Esophagus squamous epithelium (tissue), 5 donors: ENCODE results near the gene TMEM30B. TPM values are rescaled to one million over a fixed set of nuclear protein-coding genes. Genes with fewer than 3 reads are reported as not detected.

ENCODE experiments used
- DNase-seq: peaks from one replicate; lab custom pipeline; 2025; lab: John Stamatoyannopoulos, UW
- H3K27ac ChIP-seq, 4 donors: fragments of 200-600 bp; sonication (generic); one replicate each; pipeline ENCODE4 v1.5.1; 2016 to 2019; ENCODE audit warnings: mild to moderate bottlenecking in 1 of 4
- H3K27me3 ChIP-seq, 4 donors: fragments of 200-600 bp; sonication (generic); 1 replicate in 3 of 4; 2 replicates in 1 of 4; pipeline versions ENCODE4 v1.5.1 to v1.6.0; 2017 to 2021; ENCODE audit warnings: antibody characterized with exemption in 1 of 4
- H3K36me3 ChIP-seq, 3 donors: fragments of 200-600 bp; sonication (generic); one replicate each; pipeline ENCODE4 v1.5.1; 2016 to 2019
- H3K4me1 ChIP-seq, 3 donors: fragments of 200-600 bp; sonication (generic); one replicate each; pipeline ENCODE4 v1.5.1; 2017 to 2019
- H3K4me3 ChIP-seq, 4 donors: fragments of 200-600 bp; sonication (generic); 1 replicate in 3 of 4; 2 replicates in 1 of 4; pipeline ENCODE4 v1.5.1; 2016 to 2019; ENCODE audit warnings: mild to moderate bottlenecking in 2 of 4, moderate library complexity in 1 of 4
- H3K9me3 ChIP-seq, 3 donors: fragments of 200-600 bp; sonication (generic); one replicate each; pipeline ENCODE4 v1.5.1; 2016 to 2019
- POLR2A ChIP-seq, 4 donors: fragments of 450-650 bp; IDR thresholded peaks; one replicate each; pipeline ENCODE4 v1.6.1; 2017; ENCODE audit warnings: antibody characterized with exemption in 4 of 4, mild to moderate bottlenecking in 4 of 4, moderate library complexity in 3 of 4
- WGBS, 2 donors: methylation state at CpG; one replicate each; pipeline ENCODE4 v1.1.5; 2018; 5-methylcytosine and 5-hydroxymethylcytosine counted together
- intact Hi-C: fragments of 100-400 bp; cut with DNase I; formaldehyde crosslinking; loops from one replicate; pipeline ENCODE4 v1.15.0; 2022
- total RNA-seq, 4 donors: library from RNA; depleted of rRNA; stranded (reverse); fragments of >200 nt; gene quantifications; one replicate each; pipeline ENCODE4 v1.1.0, GENCODE V29; 2016
- TF ChIP-seq, protein P1 (sequence below), 6 experiments: fragments of 450-650 bp in 4 of 6; fragments of 200-600 bp in 2 of 6; sonication (generic) in 2 of 6; IDR thresholded peaks; one replicate each; pipeline ENCODE4 v1.5.1; 2016 to 2019; ENCODE audit warnings: antibody characterized with exemption in 6 of 6, mild to moderate bottlenecking in 4 of 6, moderate library complexity in 4 of 6
- donor health status: DM: yes; HTN: yes; CAD: no.

Gene TMEM30B
- total RNA-seq, 4 donors from 2014 or later: 18.5 to 35.9 (median 26.3) TPM

DNA sequence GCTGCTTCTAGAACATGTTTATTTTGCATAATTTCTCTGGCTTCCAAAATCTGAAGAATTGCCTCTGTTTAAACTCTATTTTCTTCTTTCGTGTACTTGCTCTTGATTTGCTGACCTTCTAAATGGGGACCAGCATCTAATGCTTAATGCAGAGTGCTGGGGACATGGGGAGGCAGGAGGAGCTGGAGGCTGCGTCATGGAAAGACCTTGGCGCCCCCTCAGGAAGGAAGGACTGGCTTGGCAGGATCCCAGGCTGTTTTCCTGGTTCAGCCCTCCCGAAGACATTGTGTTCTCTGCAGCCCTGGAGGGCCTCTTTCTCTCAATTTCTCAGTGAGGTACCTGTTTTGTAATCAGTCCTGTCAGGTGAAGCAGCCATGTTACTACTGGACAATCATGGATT is 45.7 kb upstream of the TMEM30B start:
- Histone ChIP-seq H3K4me3 (peak overlapping the region in 2 of 4 donors; percentile 5 to 27), H3K9me3 (no peaks in the 10 kb centered on the region), H3K36me3 (no peaks in the 10 kb centered on the region), H3K4me1 (peaks cover 3 to 61% (median 5%) of the 10 kb centered on the region in 3 donors), H3K27ac (peak overlapping the region; percentile 35 to 96 (median 79)), H3K27me3 (peaks cover 0 to 11% (median 0%) of the 10 kb centered on the region in 4 donors)
- intact Hi-C loops: no loop called here
- no peak for DNase-seq
- no peak for TF ChIP-seq POLR2A (IDR thresholded peaks at IDR 0.05)
- TF ChIP-seq, protein P1, sequence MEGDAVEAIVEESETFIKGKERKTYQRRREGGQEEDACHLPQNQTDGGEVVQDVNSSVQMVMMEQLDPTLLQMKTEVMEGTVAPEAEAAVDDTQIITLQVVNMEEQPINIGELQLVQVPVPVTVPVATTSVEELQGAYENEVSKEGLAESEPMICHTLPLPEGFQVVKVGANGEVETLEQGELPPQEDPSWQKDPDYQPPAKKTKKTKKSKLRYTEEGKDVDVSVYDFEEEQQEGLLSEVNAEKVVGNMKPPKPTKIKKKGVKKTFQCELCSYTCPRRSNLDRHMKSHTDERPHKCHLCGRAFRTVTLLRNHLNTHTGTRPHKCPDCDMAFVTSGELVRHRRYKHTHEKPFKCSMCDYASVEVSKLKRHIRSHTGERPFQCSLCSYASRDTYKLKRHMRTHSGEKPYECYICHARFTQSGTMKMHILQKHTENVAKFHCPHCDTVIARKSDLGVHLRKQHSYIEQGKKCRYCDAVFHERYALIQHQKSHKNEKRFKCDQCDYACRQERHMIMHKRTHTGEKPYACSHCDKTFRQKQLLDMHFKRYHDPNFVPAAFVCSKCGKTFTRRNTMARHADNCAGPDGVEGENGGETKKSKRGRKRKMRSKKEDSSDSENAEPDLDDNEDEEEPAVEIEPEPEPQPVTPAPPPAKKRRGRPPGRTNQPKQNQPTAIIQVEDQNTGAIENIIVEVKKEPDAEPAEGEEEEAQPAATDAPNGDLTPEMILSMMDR (IDR thresholded peaks at IDR 0.05): no peak
- WGBS, 2 donors: 18 to 22% methylated on average over 3 to 4 of the region's 4 CpGs

DNA sequence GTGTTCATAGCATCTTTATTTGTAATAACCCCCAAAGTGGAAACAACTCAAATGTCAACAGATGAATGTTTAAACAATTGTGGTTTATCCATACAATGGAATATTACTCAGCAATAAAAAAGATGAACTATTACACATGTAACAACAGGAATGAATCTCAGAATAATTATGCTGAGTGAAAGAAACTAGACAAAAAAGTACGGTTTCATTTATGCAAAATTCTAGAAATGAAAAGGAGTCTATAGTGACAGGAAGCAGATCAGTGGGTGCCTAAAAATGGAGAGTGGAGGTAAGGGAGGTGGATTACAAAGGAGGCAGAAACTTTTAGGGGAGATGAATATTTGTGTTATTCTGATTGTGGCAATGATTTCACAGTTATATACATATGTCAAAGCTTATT is 45.0 kb upstream of the TMEM30B start:
- H3K4me3 ChIP-seq: peak overlapping the region in 1 of 4 donors; percentile 27
- peak overlapping the region in 3 of 4 donors; percentile 68 to 96 (median 90) for H3K27ac ChIP-seq
- intact Hi-C loops: no loop called here
- peaks cover 3 to 63% (median 5%) of the 10 kb centered on the region in 3 donors for H3K4me1 ChIP-seq
- TF ChIP-seq, protein P1 (IDR thresholded peaks at IDR 0.05): no peak
- H3K9me3 ChIP-seq: no peaks in the 10 kb centered on the region
- no peak for DNase-seq
- H3K36me3 ChIP-seq: no peaks in the 10 kb centered on the region
- 72 to 85% methylated on average over 1 of the region's 1 CpG for WGBS, 2 donors
- peaks cover 0 to 18% (median 0%) of the 10 kb centered on the region in 4 donors for H3K27me3 ChIP-seq

DNA sequence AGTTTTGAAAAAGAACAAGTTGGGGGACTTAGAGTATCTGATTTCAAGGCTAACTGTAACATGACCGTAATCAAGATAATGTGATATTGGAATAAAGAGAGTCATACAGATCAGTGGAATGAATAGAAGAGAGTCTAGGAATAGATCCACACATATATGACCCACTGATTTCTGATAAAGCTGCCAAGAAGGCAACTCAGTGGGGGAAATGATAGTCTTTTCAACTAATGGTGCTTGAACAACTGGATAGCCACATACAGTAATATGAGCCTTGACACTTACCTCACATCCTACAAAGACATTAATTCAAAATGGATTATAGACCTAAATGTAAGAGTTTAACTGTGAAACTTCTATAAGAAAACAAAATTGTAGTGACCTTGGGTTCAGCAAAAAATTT is 44.0 kb upstream of the TMEM30B start:
- intact Hi-C loops: no loop called here
- peak overlapping the region in 1 of 4 donors; percentile 16 for H3K4me3 ChIP-seq
- WGBS, 2 donors: 83 to 88% methylated on average over 1 of the region's 1 CpG
- no peak for DNase-seq
- no peak for TF ChIP-seq POLR2A (IDR thresholded peaks at IDR 0.05)
- TF ChIP-seq, protein P1 (IDR thresholded peaks at IDR 0.05): no peak
- H3K27ac ChIP-seq: peak overlapping the region in 3 of 4 donors; percentile 51 to 96 (median 90)
- peaks cover 3 to 63% (median 5%) of the 10 kb centered on the region in 3 donors for H3K4me1 ChIP-seq
- peaks cover 0 to 21% (median 0%) of the 10 kb centered on the region in 4 donors for H3K27me3 ChIP-seq
- no peaks in the 10 kb centered on the region for H3K36me3 ChIP-seq
- H3K9me3 ChIP-seq: no peaks in the 10 kb centered on the region

DNA sequence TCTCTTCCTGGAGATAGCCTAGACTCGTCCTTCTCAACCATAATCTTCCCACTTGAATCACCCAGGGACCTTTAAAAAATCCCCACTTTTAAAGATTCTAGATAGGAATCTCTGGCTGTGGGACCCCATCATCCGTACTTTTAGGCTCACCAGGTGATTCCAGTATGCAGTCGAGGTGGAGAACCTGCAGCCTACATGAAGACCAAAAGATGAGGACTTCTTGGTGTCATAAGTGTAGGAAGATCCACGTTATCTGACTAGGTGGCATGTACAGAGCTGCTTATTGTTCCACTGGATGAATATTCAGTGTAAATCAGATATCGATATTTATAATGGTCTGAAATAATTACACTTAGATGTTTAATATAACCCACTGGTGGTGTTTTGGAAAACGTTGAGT is 42.8 kb upstream of the TMEM30B start:
- DNase-seq: no peak
- 56 to 69% methylated on average over 6 of the region's 6 CpGs for WGBS, 2 donors
- intact Hi-C loops: no loop called here
- H3K27me3 ChIP-seq: peaks cover 0 to 21% (median 0%) of the 10 kb centered on the region in 4 donors
- peak overlapping the region in 3 of 4 donors; percentile 90 to 96 (median 94) for H3K27ac ChIP-seq
- no peaks in the 10 kb centered on the region for H3K9me3 ChIP-seq
- no peak for TF ChIP-seq POLR2A (IDR thresholded peaks at IDR 0.05)
- TF ChIP-seq, protein P1 (IDR thresholded peaks at IDR 0.05): no peak
- peak overlapping the region; percentile 66 to 86 (median 81) for H3K4me3 ChIP-seq
- H3K36me3 ChIP-seq: no peaks in the 10 kb centered on the region
- H3K4me1 ChIP-seq: peaks cover 0 to 66% (median 5%) of the 10 kb centered on the region in 3 donors

DNA sequence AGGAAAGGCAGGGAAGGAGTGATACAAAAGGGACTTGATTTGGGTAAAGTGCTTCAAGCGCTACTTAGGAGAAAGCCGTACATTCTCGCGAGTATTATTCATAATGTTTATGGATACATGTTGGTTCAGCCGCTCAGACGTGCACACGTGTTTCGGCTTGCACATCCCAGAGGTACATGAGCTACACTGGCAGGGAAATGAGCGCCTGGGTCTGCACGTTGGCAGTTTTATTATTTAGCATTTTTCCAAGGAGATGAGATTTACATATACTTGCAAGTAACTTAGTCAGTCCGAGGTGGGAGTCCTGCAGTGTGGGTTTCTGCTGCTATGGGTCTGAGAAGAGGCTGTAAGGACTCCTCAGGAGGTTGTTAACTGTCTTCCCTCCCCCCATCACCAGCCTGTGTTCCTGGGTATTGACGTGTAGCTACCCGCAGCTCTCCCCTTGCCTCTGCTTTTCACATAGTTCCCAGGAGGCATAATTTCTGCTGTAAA is 41.7 kb upstream of the TMEM30B start:
- TF ChIP-seq, protein P1 (IDR thresholded peaks at IDR 0.05): no peak
- TF ChIP-seq POLR2A (IDR thresholded peaks at IDR 0.05): peak in 1 of 4 donors; percentile 26
- Histone ChIP-seq H3K9me3 (no peaks in the 10 kb centered on the region), H3K36me3 (no peaks in the 10 kb centered on the region), H3K4me3 (peak overlapping the region; percentile 66 to 86 (median 81)), H3K27me3 (peaks cover 0 to 21% (median 0%) of the 10 kb centered on the region in 4 donors), H3K4me1 (peaks cover 0 to 60% (median 5%) of the 10 kb centered on the region in 3 donors), H3K27ac (peak overlapping the region; percentile 90 to 96 (median 94))
- DNase-seq: no peak
- WGBS, 2 donors: 13 to 17% methylated on average over 13 of the region's 13 CpGs
- intact Hi-C loops: no loop called here
